HG03066 (cell line): ENCODE measurements around the gene RAMACL.

Experiments
- ATAC-seq: cut with Tn5 transposase; IDR thresholded peaks from one replicate; pipeline ENCODE4 v1.9.1; 2021; ENCODE audit warnings: low read depth; ENCODE audit not compliant: unreplicated experiment

RAMACL gene

DNA sequence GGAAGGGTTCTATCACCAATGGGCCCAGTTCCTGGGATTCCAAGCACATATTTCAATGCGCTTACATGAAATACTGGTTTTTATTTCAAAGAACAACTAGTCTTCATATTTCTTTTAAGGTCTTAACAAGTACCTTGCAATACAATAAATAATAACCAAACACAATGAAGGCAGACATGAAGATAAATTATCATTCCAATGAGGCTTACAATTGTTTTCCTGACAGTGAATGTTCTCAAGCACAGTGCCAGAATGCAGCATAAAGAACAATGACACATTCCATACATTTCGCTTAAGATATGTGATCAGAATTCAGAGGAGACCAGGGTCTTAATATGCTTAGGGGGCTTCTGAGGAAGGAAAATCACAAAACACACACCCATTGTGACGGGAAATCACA is 26.3 kb downstream of the RAMACL start:
- no peak for ATAC-seq

- no peak for ATAC-seq
These were observed 26.8 kb downstream of the RAMACL start for GRCh38 chr6:166559662-166560061.

DNA sequence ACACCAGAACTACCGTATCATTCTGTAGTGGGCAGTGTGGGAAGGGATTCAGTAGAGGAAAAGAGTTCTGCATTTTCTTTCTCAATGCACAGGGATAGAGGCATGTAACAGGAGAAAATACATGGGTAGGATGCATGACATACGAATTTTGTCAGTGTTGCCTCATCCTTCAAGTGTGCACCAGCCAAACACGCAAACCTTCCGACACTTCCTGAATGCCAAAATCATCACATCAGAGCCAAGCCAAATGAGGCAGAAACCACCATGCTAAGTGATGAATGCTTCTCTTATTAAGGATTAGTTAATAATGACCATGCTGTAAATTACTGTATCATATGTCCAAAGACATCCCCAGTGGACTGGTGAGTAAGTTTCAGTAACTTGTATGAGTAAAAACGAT is 27.3 kb downstream of the RAMACL start:
- ATAC-seq = no peak

DNA sequence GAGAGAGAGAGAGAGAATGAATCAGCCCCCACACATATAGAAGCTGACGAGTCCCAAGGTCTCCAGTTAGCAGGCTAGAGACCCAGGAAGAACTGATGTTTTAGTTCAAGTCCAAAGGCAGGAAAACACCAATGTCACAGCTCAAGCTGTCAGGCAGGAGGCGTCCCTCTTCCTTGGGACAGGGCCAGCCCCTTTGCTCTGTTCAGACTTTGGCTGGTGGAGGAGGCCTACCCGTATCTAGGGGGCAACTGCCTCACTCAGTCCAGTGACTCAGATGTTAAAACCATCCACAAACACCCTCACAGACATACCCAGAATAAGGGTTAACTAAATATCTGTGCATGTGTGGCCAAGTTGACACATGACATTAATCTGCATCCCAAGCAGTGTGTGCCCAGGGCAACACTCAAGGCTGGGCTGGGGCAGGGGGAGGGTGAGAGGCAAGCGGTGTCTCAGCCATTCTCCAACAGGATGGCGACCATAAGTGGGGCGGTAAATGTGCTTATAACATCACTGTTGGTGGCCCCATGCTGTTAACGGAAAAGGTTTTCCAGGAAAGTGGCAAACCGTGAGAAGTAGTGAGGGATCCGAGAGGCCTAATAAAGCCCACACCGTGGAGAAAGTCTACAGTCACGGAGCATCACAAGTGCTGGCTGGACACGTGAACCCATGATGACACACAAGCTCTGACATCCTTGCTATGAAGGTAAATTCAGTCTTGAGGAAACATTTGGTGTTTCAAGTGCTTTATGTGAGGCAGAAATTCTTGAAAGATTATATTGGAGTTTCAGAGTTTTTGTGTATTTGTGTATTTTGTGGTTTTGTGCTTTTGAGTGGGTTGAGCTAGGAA is 28.1 kb downstream of the RAMACL start:
- no peak for ATAC-seq

- no peak for ATAC-seq
These were observed 29.6 kb downstream of the RAMACL start for GRCh38 chr6:166556863-166557322.

- no peak for ATAC-seq
These were observed 30.1 kb downstream of the RAMACL start for GRCh38 chr6:166556336-166556735.

DNA sequence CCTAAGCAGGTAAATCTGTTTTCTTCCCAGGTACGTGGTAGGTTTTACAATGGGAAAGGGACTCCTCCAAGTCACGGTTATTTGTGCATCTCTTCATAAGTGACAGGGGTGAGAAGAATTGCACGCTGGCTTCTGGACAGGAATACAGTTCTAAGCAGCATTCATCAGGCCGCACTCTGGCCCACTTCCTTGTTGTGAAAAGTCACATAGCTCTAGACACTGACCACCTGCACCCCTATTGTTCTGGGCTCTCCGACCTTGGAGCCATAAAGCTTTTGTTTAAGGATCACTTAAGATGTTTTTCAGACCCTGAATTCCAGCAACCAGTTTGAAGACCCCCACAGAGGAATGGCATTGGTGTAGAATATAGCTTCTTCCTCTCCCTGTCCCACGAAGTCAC is 31.4 kb downstream of the RAMACL start:
- ATAC-seq = no peak

DNA sequence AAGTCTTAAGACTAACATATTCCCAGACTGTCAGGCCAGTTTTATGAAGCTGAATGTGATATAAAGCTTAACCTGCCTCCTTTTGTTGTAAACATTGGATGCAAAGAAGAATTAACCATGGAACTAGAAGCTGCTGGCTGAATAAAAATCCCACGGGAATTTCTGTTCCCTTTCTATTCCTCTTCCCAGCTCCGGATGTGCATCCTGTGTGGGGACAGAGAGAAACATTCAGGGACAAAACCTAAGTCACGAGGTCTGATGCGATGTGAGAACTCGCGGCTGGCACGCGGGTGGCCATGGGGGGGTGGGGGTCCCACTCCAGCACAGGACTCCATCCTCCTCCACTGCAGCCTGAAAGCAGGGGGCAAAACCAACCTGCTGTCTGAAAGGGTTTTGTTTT is 32.2 kb downstream of the RAMACL start:
- no peak for ATAC-seq

GRCh38 chr6:166553563-166554271 is 32.8 kb downstream of the RAMACL start:
- ATAC-seq = no peak

GRCh38 chr6:166552600-166552999 is 33.9 kb downstream of the RAMACL start:
- ATAC-seq = no peak

GRCh38 chr6:166551754-166552495 is 34.6 kb downstream of the RAMACL start:
- no peak for ATAC-seq

DNA sequence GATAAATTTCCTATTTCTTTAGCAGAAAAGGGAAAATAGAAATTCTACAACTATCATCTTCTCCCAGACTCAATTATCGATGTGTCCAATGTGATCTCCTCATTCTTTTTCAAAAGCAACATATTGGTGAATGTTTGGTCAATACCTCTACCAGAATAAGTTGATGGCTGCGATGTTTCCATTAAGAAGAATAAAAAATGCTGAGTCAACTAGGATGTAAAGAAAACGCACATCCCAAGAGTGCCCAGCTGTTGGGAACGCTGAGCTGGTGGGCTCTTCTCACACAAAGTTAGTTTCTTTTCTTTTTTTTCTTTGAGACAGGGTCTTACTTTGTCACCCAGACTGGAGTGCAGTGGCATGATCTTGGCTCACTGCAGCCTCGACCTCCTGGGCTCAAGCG is 39.8 kb downstream of the RAMACL start:
- ATAC-seq = no peak

- ATAC-seq = no peak
These were observed 41.1 kb downstream of the RAMACL start for GRCh38 chr6:166545156-166546034.

DNA sequence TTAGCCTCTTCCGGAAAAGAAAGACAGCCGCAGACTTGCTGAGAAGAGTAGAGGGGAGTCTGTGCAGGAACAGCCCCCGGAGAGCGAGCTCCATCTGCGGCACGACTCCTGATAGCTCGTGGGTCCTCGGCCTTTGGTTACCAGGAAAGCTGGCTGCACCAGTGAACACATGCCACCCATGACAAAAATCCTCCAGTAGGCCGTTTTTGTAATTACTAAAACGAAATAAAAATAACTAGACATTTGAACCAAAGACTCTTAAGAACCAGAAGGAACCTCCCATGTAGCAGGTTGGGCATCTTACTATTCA is 42.2 kb downstream of the RAMACL start:
- ATAC-seq = no peak

DNA sequence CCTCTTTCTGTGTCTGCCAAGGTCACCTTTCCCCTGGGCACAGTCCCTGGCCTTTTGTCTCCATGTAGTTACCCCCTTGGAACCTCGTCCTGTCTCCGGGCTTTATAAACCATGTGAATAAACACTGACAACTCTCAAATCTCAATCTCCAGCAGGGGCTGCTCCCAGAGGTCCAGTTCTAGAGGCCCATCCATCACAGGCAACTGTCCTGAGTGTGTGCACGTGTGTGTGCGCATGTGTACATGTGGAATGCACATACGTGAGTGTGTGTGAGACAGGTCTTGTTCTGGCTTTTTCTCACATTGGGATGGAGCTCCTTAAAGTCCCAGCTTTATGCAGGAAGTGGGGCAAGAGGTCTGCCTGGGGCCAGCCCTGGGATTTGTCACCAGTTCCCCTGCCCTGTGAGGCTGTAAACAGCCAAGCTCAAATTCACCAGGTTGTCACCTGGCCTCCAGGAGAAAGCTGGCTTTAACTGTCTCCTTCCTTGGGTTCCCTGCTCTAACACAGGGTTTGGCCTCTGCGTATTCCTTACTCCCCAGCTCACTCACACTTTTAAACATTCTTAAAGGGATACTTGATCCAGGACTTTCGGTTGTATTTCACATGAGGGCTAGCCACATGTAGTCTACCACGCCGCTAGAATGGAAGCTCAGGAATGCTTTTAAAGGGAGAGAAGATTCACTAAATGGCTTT is 42.7 kb downstream of the RAMACL start:
- no peak for ATAC-seq

- no peak for ATAC-seq
These were observed 43.9 kb downstream of the RAMACL start for GRCh38 chr6:166542580-166542912.

DNA sequence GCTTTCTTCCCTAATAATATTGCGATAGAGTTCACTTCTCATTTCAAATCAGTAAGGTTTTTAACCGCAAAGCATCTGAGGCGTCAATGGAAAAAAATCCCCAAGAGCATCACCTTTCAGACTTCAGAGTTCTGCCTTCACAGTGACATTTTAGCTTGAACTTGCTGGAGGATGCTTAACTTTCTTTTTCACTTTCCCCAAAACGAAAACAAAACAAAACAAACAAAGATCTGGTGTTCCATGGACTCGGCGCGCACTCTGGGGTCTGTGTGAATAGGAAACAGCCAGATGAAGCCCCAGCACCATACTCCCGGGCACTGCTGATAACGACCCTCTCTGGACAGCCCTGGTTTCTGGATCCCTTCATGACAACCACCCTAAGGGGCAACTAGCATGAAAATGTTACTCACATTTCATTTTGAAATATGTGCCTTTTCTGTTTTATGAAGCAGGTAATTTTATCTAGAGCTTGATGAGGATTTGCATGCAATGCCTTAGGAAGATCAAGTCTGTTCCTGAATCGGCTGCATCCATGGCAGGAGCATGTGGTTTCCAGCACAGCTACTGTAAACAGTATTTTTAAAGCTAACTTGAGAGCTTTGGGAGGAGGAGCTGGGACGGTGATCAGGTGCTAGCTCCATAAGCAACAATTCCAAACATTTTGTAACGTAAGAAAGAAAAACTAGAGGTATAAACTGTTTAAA is 44.5 kb downstream of the RAMACL start:
- ATAC-seq = no peak

DNA sequence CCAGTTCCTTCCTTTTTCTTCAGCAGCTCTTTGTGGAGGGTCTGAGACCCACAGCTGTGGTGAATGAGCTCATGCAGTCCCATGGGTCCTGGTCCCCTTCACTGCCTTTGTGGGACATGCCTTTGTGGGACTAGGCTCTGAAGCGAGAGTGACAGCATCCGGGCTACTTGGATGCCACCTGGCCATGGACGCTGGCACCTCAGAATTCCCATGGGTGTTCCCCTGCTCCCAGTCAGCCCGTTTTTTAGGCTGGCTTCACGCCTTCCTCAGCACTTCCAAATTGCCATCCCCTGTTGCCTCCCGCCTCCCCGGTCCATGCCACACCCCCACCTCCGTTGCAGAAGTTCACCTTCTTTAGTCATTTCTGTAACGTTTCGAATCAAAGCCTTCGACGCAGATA is 45.1 kb downstream of the RAMACL start:
- peak; percentile 18 for ATAC-seq

DNA sequence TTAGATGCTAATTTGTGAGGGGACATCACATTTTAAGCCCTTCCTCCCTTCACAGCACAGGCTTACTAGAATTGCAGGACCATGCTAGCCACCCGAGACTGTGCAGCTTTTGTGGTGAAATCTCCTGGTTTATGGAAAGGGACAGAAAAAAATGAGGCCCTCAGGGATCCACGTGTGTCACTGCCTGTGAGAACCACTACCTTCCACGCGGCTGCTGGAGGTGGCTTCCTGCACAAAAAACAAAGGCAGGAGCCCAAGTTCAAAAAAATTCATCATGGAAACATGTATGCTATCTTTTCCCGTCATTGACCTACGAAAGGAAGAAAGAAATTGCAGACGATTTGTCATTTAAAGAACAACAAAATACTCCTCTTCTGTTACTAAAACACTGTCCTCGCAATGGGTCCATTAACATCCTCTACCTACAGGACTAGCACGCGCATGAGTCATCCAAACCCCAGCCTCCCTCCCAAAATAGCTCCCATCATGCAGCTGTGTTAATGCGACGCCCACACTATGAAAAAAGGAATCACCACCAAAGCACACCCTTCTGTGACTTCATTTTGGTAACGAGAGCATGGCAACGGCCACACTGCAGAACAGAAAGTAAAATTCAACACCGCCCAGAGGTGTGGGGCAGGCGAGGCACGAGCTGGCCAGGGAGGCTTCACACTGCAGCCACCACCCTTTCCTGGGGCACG is 45.7 kb downstream of the RAMACL start:
- peak; percentile 97 for ATAC-seq
